ENCODE measurements around the gene MPP4.
"Not testable (repeated sequence)": the region's sequence is repeated elsewhere in the genome, so short reads cannot be mapped to it uniquely, and the experiment has no call there.

The MPP4 gene

GRCh38 chr2:201698588-201699226, at the start of gene MPP4:
TSS of gene MPP4 (minus strand) at chr2:201698644. CDS start at chr2:201693954, 4,690 bp downstream.
- no peak for DNase-seq

GRCh38 chr2:201746551-201746950, 48.1 kb upstream of the MPP4 start:
- DNase-seq, result no peak

- no peak for DNase-seq
These were observed 37.0 kb upstream of the MPP4 start for GRCh38 chr2:201735486-201735885.

GRCh38 chr2:201734111-201734510, 35.7 kb upstream of the MPP4 start:
- DNase-seq, result no peak

- no peak for DNase-seq
These were observed 35.1 kb upstream of the MPP4 start for GRCh38 chr2:201733544-201733943.

GRCh38 chr2:201730651-201731285, 32.3 kb upstream of the MPP4 start:
- DNase-seq, result no peak

- DNase-seq, result no peak
These were observed 17.0 kb upstream of the MPP4 start for GRCh38 chr2:201715459-201715858.

- DNase-seq, result no peak
These were observed 14.3 kb upstream of the MPP4 start for GRCh38 chr2:201712726-201713125.

GRCh38 chr2:201709747-201710146, 11.3 kb upstream of the MPP4 start:
- no peak for DNase-seq

GRCh38 chr2:201709049-201709448, 10.6 kb upstream of the MPP4 start:
- no peak for DNase-seq

- DNase-seq, result no peak
These were observed 9.3 kb upstream of the MPP4 start for GRCh38 chr2:201707753-201708152.

- DNase-seq, result no peak
These were observed 8.7 kb upstream of the MPP4 start for GRCh38 chr2:201707142-201707541.

- no peak for DNase-seq
These were observed 6.1 kb upstream of the MPP4 start for GRCh38 chr2:201704536-201704935.

GRCh38 chr2:201701646-201702045, 3.2 kb upstream of the MPP4 start:
- no peak for DNase-seq

GRCh38 chr2:201699416-201699815, 972 bp upstream of the MPP4 start:
- DNase-seq, result no peak

GRCh38 chr2:201697899-201698298, 545 bp downstream of the MPP4 start:
- no peak for DNase-seq

- no peak for DNase-seq
These were observed 2.2 kb downstream of the MPP4 start for GRCh38 chr2:201696151-201696659.

GRCh38 chr2:201685156-201685555, 13.3 kb downstream of the MPP4 start:
- DNase-seq, result no peak

GRCh38 chr2:201680743-201681142, 17.7 kb downstream of the MPP4 start:
- no peak for DNase-seq

GRCh38 chr2:201678401-201678800, 20.0 kb downstream of the MPP4 start:
- DNase-seq, result no peak

- no peak for DNase-seq
These were observed 23.0 kb downstream of the MPP4 start for GRCh38 chr2:201675454-201675853.

- no peak for DNase-seq
These were observed 23.6 kb downstream of the MPP4 start for GRCh38 chr2:201674794-201675193.

- no peak for DNase-seq
These were observed 24.1 kb downstream of the MPP4 start for GRCh38 chr2:201674298-201674697.

GRCh38 chr2:201673546-201673945, 24.9 kb downstream of the MPP4 start:
- DNase-seq, result no peak

GRCh38 chr2:201671205-201671604, 27.2 kb downstream of the MPP4 start:
- not testable (repeated sequence) for DNase-seq

Data from COR-L47 (cell line).